Mesendoderm (in vitro differentiated cells): ENCODE measurements around the gene PTMA.

Experiments used
- DNase-seq: peaks from one replicate; pipeline ENCODE4 v3.0.0; 2013
- H2AK5ac ChIP-seq: 2 replicates; pipeline ENCODE4 v1.6.1; 2013; ENCODE audit warnings: low read length, inconsistent platforms
- H2BK120ac ChIP-seq: 2 replicates; pipeline ENCODE4 v1.6.1; 2013; ENCODE audit warnings: low read depth, mild to moderate bottlenecking, low read length, moderate library complexity, mixed read lengths
- H2BK15ac ChIP-seq: replicated peaks from 2 replicates; pipeline ENCODE4 v1.6.1; 2013; ENCODE audit warnings: low read depth, mild to moderate bottlenecking, moderate library complexity
- H2BK5ac ChIP-seq: 2 replicates; pipeline ENCODE4 v1.6.1; 2013; ENCODE audit warnings: low read length, inconsistent platforms
- H3K18ac ChIP-seq: 2 replicates; pipeline ENCODE4 v1.6.1; 2013; ENCODE audit warnings: mild to moderate bottlenecking, low read length, mixed read lengths
- H3K23ac ChIP-seq: one replicate; pipeline ENCODE4 v1.6.1; 2013; ENCODE audit warnings: low read length
- H3K27ac ChIP-seq: 2 replicates; pipeline ENCODE4 v1.5.1; 2013; ENCODE audit warnings: low read depth, mild to moderate bottlenecking, inconsistent platforms, low read length, moderate library complexity
- H3K27me3 ChIP-seq: 2 replicates; pipeline ENCODE4 v1.6.1; 2013; ENCODE audit warnings: low read length, control low read depth, mild to moderate bottlenecking, inconsistent platforms; ENCODE audit not compliant: insufficient read depth, poor library complexity
- H3K36me3 ChIP-seq: 2 replicates; pipeline ENCODE4 v1.6.1; 2013; ENCODE audit warnings: low read length, inconsistent platforms; ENCODE audit not compliant: control insufficient read depth, insufficient read depth
- H3K4ac ChIP-seq: one replicate; pipeline ENCODE4 v1.6.1; 2013; ENCODE audit warnings: low read depth, mild to moderate bottlenecking, low read length, moderate library complexity
- H3K4me1 ChIP-seq: 2 replicates; pipeline ENCODE4 v1.6.1; 2013; ENCODE audit warnings: low read depth, low read length, inconsistent platforms; ENCODE audit not compliant: control insufficient read depth
- H3K4me2 ChIP-seq: 2 replicates; pipeline ENCODE4 v1.6.1; 2013; ENCODE audit warnings: low read length
- H3K4me3 ChIP-seq: 2 replicates; pipeline ENCODE4 v1.5.1; 2013; ENCODE audit warnings: mild to moderate bottlenecking, low read length
- H3K56ac ChIP-seq: one replicate; pipeline ENCODE4 v1.6.1; 2013; ENCODE audit warnings: low read length
- H3K79me1 ChIP-seq: 2 replicates; pipeline ENCODE4 v1.6.1; 2013; ENCODE audit warnings: low read length, inconsistent platforms
- H3K79me2 ChIP-seq: 2 replicates; pipeline ENCODE4 v1.6.1; 2013; ENCODE audit warnings: mild to moderate bottlenecking, low read length; ENCODE audit not compliant: control insufficient read depth, insufficient read depth
- H3K9ac ChIP-seq: 2 replicates; pipeline ENCODE4 v1.6.1; 2013; ENCODE audit warnings: low read length, inconsistent platforms
- H4K5ac ChIP-seq: one replicate; pipeline ENCODE4 v1.6.1; 2013; ENCODE audit warnings: low read length
- H4K8ac ChIP-seq: one replicate; pipeline ENCODE4 v1.6.1; 2013; ENCODE audit warnings: low read depth, mild to moderate bottlenecking, control low read depth, low read length, moderate library complexity
- WGBS: extraction: QIAGEN DNeasy Blood & Tissue Kit; methylation state at CpG from one replicate; pipeline ENCODE4 v1.1.7; 2013; ENCODE audit warnings: low lambda C conversion rate, missing lambda C conversion rate; ENCODE audit not compliant: insufficient coverage; ENCODE audit errors: extremely low coverage; 5-methylcytosine and 5-hydroxymethylcytosine counted together

The PTMA gene

GRCh38 chr2:231662811-231663457 is 45.4 kb upstream of the PTMA start:
- H3K9ac ChIP-seq: peak overlapping the region; percentile 63
- no peak overlapping the region for H3K4me3 ChIP-seq
- H2AK5ac ChIP-seq: peak overlapping the region; percentile 28
- H3K4me1 ChIP-seq: peaks cover 3% of the 10 kb centered on the region
- H3K23ac ChIP-seq: peak overlapping the region; percentile 34
- peak overlapping the region; percentile 85 for H3K56ac ChIP-seq
- peak overlapping the region; percentile 11 for H3K18ac ChIP-seq
- H3K79me1 ChIP-seq: no peaks in the 10 kb centered on the region
- no peak overlapping the region for H2BK15ac ChIP-seq
- peak overlapping the region; percentile 76 for H3K4ac ChIP-seq
- no peaks in the 10 kb centered on the region for H3K36me3 ChIP-seq
- no CpG with 5 or more reads among the region's 34 CpGs for WGBS
- no peak overlapping the region for H2BK120ac ChIP-seq
- H3K27ac ChIP-seq: no peak overlapping the region
- no peaks in the 10 kb centered on the region for H3K79me2 ChIP-seq
- DNase-seq: no peak
- peak overlapping the region; percentile 42 for H2BK5ac ChIP-seq
- peak overlapping the region; percentile 45 for H3K4me2 ChIP-seq
- H3K27me3 ChIP-seq: no peaks in the 10 kb centered on the region
- H4K8ac ChIP-seq: no peak overlapping the region
- H4K5ac ChIP-seq: peak overlapping the region; percentile 56

DNA sequence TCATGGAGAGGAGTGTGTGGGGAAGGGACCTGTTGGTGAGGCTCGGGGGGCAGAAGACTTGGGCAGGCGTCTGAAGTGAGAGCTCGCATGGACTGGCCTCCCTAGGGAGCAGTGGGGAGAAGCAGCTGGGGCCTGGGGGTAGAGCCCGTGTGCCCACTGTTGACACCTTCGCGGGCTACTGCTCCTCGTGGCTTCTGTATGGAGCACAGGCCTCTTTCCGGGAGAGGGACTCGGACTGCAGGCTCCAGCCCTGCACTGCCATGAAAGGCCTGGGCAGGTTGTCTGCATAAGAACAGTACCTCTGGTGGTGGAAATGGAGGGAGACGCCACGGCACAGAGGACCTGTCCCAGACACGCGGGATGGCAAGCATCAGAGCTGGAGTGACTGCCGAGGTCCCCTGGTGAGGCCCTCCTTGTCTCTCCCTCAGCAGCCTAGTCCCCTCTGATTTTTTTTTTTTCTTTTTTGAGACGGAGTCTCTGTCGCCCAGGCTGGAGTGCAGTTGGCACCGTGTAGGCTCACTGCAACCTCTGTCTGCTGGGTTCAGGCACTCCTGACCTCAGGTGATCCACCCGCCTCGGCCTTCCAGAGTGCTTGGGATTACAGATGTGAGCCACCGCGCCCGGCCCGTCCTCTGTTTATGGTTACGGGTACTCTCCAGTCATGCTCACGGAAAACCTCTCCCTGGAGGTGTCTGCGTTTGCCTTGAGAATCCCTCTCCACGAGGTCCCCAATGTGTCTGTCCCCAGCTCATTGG is 44.7 kb upstream of the PTMA start:
- Histone ChIP-seq H3K27ac (no peak overlapping the region), H3K79me1 (no peaks in the 10 kb centered on the region)

DNA sequence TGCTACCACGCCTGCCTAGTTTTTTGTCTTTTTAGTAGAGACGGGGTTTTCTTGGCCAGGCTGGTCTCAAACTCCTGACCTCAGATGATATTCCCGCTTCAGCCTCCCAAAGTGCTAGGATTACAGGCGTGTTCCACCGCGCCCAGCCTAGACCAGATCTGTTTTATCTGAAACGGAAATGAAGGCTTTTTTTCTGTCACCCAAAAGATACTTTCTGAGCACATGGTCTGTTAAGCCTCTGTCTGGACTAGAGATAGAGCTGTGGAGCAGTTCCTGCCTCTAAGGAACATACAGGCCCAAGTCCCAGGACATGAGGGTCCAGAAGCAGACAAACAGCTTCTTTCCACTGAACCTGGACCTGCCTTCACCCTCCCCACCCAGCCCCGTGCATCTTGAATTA is 43.6 kb upstream of the PTMA start:
- no peak for DNase-seq
- Histone ChIP-seq H4K5ac (no peak overlapping the region), H3K56ac (peak overlapping the region; percentile 98), H3K79me1 (no peaks in the 10 kb centered on the region), H3K4me1 (peaks cover 3% of the 10 kb centered on the region), H2BK5ac (no peak overlapping the region), H3K27me3 (no peaks in the 10 kb centered on the region), H3K27ac (no peak overlapping the region), H3K79me2 (no peaks in the 10 kb centered on the region), H3K9ac (peak overlapping the region; percentile 79), H3K4me2 (no peak overlapping the region), H3K23ac (no peak overlapping the region), H2BK15ac (no peak overlapping the region), H3K4ac (peak overlapping the region; percentile 29), H2BK120ac (no peak overlapping the region), H3K18ac (peak overlapping the region; percentile 5), H2AK5ac (peak overlapping the region; percentile 92), H4K8ac (no peak overlapping the region), H3K36me3 (no peaks in the 10 kb centered on the region), H3K4me3 (no peak overlapping the region)
- WGBS: no CpG with 5 or more reads among the region's 8 CpGs

More for the DNA sequence above, 44.7 kb upstream of the PTMA start:
- H3K4me3 ChIP-seq: no peak overlapping the region
- no peak for DNase-seq
- no peak overlapping the region for H2BK5ac ChIP-seq
- no peak overlapping the region for H3K9ac ChIP-seq
- no peak overlapping the region for H3K23ac ChIP-seq
- H3K18ac ChIP-seq: no peak overlapping the region
- no peaks in the 10 kb centered on the region for H3K79me2 ChIP-seq
- H2BK15ac ChIP-seq: no peak overlapping the region
- H3K4ac ChIP-seq: peak overlapping the region; percentile 76
- H3K4me2 ChIP-seq: no peak overlapping the region
- peak overlapping the region; percentile 19 for H2AK5ac ChIP-seq
- peak overlapping the region; percentile 88 for H4K5ac ChIP-seq
- no peak overlapping the region for H4K8ac ChIP-seq
- peak overlapping the region; percentile 50 for H3K56ac ChIP-seq
- H3K36me3 ChIP-seq: no peaks in the 10 kb centered on the region
- WGBS: no CpG with 5 or more reads among the region's 27 CpGs
- H3K27me3 ChIP-seq: no peaks in the 10 kb centered on the region
- H3K4me1 ChIP-seq: peaks cover 3% of the 10 kb centered on the region
- H2BK120ac ChIP-seq: peak overlapping the region; percentile 35

DNA sequence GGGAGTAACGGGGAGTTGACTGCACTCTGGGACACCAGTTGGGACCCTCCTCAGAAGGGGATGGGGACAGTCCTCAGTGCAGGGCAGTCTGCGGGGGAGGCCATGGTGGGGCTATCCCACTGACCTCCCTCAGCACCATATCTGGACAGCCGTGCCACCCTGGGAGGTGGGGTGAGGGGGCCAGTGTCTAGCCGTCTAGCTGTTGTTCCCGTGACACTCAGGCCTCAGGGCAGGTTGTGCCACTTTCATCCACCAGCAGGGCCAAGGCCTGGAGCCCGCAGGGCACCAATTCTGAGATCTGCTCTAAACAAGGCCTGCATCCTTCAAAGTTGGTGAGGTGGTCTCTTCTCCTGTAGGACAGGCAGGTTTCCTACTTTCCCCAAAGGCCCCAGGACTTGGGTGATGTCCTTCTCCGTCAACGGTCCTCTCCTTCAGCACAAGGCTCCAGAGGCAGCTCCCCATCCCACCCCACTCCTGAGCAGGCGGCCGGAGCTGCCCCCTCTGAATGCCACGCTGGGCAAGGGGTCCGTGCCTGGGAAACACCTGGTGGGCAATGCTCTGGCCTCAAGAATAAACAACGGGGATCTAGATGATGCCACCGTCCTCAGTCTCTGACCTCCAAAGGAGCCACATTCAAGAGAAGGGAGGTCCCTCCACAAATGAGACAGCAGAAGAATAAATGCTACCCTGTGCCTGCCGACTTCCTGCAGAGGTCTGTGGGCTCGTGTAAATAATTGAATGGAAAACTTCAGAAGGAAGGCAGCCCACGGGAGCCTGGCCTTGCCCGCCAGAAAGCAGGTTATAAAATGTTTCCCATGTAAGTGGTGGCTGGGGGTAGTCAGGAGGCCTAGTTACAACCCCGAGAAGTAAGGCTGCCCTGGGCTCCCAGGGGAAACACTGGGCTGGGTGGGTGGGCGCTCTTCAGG is 42.8 kb upstream of the PTMA start:
- Histone ChIP-seq H3K79me2 (no peaks in the 10 kb centered on the region), H2AK5ac (peak overlapping the region; percentile 92), H3K4me2 (no peak overlapping the region), H3K23ac (no peak overlapping the region), H4K5ac (no peak overlapping the region), H3K79me1 (no peaks in the 10 kb centered on the region), H3K27ac (peak overlapping the region; percentile 40), H3K9ac (peak overlapping the region; percentile 79), H3K18ac (peak overlapping the region; percentile 45), H2BK5ac (peak overlapping the region; percentile 26), H3K27me3 (no peaks in the 10 kb centered on the region), H4K8ac (no peak overlapping the region), H3K4me3 (no peak overlapping the region), H3K56ac (peak overlapping the region; percentile 98), H3K4me1 (peaks cover 3% of the 10 kb centered on the region), H2BK15ac (no peak overlapping the region), H3K36me3 (no peaks in the 10 kb centered on the region), H3K4ac (peak overlapping the region; percentile 85), H2BK120ac (peak overlapping the region; percentile 9)
- WGBS: no CpG with 5 or more reads among the region's 20 CpGs
- DNase-seq: no peak

GRCh38 chr2:231666171-231667095 is 41.9 kb upstream of the PTMA start:
- H3K4me2 ChIP-seq: peak overlapping the region; percentile 77
- peak overlapping the region; percentile 95 for H3K18ac ChIP-seq
- H3K4me1 ChIP-seq: peaks cover 7% of the 10 kb centered on the region
- peak overlapping the region; percentile 97 for H2BK5ac ChIP-seq
- peak; percentile 99 for DNase-seq
- peak overlapping the region; percentile 95 for H3K27ac ChIP-seq
- peak overlapping the region; percentile 64 for H2AK5ac ChIP-seq
- H3K4me3 ChIP-seq: peak overlapping the region; percentile 4
- H4K5ac ChIP-seq: peak overlapping the region; percentile 95
- H4K8ac ChIP-seq: peak overlapping the region; percentile 30
- H3K23ac ChIP-seq: no peak overlapping the region
- no peaks in the 10 kb centered on the region for H3K79me2 ChIP-seq
- peak overlapping the region; percentile 85 for H3K4ac ChIP-seq
- no CpG with 5 or more reads among the region's 32 CpGs for WGBS
- no peaks in the 10 kb centered on the region for H3K36me3 ChIP-seq
- H3K79me1 ChIP-seq: no peaks in the 10 kb centered on the region
- H2BK120ac ChIP-seq: peak overlapping the region; percentile 88
- no peaks in the 10 kb centered on the region for H3K27me3 ChIP-seq
- H3K56ac ChIP-seq: peak overlapping the region; percentile 98
- H3K9ac ChIP-seq: peak overlapping the region; percentile 93
- H2BK15ac ChIP-seq: no peak overlapping the region
